Measurements from ENCODE around the gene UGT1A8.

The UGT1A8 gene

GRCh38 chr2:233822101-233822771 is 204.8 kb downstream of the UGT1A8 start:
- DNase-seq = no peak

All from activated gamma-delta T cell (primary cell).